ENCODE results near the gene HOXB4. TPM values are rescaled to one million over a fixed set of nuclear protein-coding genes. Genes with fewer than 3 reads are reported as not detected.
"Not testable (repeated sequence)": the region's sequence is repeated elsewhere in the genome, so short reads cannot be mapped to it uniquely, and the experiment has no call there.

The HOXB4 gene
- total RNA-seq, 1 experiment from 2014 or later: 9.7 TPM

DNA sequence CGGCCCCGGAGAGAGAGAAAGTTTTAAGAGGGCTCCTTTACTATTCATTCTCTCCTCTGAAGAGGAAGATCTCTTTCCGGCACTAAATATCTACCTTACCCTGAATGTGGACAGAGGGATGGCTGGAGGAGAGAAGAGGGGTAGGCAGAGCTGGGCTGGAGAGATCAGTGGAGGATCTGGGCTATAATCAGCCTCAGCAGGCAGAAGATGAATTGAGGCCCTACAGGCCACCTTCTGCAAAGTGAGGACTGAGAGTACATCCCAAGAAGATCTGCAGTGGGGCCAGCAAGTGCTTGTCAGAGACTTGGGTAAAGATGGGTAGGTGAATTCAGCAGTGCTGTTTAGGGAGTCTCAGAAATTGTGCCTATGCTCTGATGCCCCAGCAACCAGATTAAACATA is 40.8 kb downstream of the HOXB4 start:
- no peak for DNase-seq (ENCODE audit: low spot score)
- Histone ChIP-seq H3K4me1 (ENCODE audit: insufficient read depth, low read length, poor library complexity, severe bottlenecking) (peaks cover 13% of the 10 kb centered on the region), H3K4me3 (ENCODE audit: low read depth, low read length, poor library complexity, severe bottlenecking) (no peak overlapping the region), H3K9me3 (ENCODE audit: low read depth, low read length, poor library complexity, severe bottlenecking) (no peaks in the 10 kb centered on the region), H3K36me3 (ENCODE audit: insufficient read depth, low read length, poor library complexity, severe bottlenecking) (no peaks in the 10 kb centered on the region), H3K27me3 (replicated peaks; ENCODE audit: insufficient read depth, low read depth, low read length, poor library complexity) (no peaks in the 10 kb centered on the region), H3K27ac (ENCODE audit: low read depth, low read length, poor library complexity, severe bottlenecking) (no peak overlapping the region)
- CTCF ChIA-PET: no interaction called here
- intact Hi-C loops (cut with micrococcal nuclease; ENCODE audit: unreplicated experiment): no loop called here
- TF ChIP-seq, protein P1, sequence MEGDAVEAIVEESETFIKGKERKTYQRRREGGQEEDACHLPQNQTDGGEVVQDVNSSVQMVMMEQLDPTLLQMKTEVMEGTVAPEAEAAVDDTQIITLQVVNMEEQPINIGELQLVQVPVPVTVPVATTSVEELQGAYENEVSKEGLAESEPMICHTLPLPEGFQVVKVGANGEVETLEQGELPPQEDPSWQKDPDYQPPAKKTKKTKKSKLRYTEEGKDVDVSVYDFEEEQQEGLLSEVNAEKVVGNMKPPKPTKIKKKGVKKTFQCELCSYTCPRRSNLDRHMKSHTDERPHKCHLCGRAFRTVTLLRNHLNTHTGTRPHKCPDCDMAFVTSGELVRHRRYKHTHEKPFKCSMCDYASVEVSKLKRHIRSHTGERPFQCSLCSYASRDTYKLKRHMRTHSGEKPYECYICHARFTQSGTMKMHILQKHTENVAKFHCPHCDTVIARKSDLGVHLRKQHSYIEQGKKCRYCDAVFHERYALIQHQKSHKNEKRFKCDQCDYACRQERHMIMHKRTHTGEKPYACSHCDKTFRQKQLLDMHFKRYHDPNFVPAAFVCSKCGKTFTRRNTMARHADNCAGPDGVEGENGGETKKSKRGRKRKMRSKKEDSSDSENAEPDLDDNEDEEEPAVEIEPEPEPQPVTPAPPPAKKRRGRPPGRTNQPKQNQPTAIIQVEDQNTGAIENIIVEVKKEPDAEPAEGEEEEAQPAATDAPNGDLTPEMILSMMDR (conservative IDR thresholded peaks at IDR 0.05; ENCODE audit: low read depth, low read length): no peak
- no peak for TF ChIP-seq EZH2 (IDR thresholded peaks at IDR 0.05; ENCODE audit: borderline replicate concordance, low read depth, low read length, poor library complexity, severe bottlenecking)
- no TSS peak for BruUV-seq (replicated peaks)
- POLR2A ChIA-PET (ENCODE audit: low non-redundant PET): no interaction called here

DNA sequence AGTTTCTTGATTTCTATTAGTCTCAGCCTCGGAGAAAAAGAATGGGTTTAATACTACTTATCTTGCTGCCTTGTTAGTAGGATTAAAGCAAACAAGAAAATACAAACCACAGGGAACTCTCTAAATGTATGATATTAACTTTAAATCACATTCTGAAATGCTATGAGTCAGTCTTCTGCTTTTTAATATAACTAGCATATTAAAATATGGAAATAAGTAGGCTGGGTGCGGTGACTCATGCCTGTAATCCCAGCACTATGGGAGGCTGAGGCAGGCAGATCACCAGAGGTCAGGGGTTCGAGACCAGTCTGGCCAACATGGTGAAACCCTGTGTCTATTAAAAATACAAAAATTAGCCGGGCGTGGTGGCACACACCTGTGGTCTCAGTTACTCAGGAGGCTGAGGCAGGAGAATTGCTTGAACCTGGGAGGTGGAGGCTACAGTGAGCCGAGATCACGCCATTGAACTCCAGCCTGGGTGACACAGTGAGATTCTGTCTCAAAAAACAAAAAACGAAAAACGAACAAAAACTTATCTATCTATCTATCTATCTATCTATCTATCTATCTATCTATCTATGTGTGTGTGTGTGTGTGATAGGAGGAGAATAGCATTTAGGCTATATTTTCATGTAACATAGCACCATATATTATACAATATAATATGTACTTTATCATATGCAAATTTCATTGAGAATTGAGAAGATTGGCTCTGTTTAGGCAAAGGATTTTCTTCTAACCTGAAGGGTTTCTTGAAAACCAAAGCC is 42.2 kb downstream of the HOXB4 start:
- H3K9me3 ChIP-seq (ENCODE audit: low read depth, low read length, poor library complexity, severe bottlenecking); DNase-seq (ENCODE audit: low spot score); H3K27ac ChIP-seq (ENCODE audit: low read depth, low read length, poor library complexity, severe bottlenecking); H3K4me3 ChIP-seq (ENCODE audit: low read depth, low read length, poor library complexity, severe bottlenecking); CTCF ChIA-PET; H3K27me3 ChIP-seq (replicated peaks; ENCODE audit: insufficient read depth, low read depth, low read length, poor library complexity); intact Hi-C loops (cut with micrococcal nuclease; ENCODE audit: unreplicated experiment); H3K36me3 ChIP-seq (ENCODE audit: insufficient read depth, low read length, poor library complexity, severe bottlenecking); POLR2A ChIA-PET (ENCODE audit: low non-redundant PET); BruUV-seq (replicated peaks): not testable (repeated sequence)
- peaks cover 11% of the 10 kb centered on the region for H3K4me1 ChIP-seq (ENCODE audit: insufficient read depth, low read length, poor library complexity, severe bottlenecking)

GRCh38 chr17:48532261-48532660 is 45.9 kb downstream of the HOXB4 start:
- no TSS peak for BruUV-seq (replicated peaks)
- Histone ChIP-seq H3K4me1 (ENCODE audit: insufficient read depth, low read length, poor library complexity, severe bottlenecking) (peaks cover 8% of the 10 kb centered on the region), H3K36me3 (ENCODE audit: insufficient read depth, low read length, poor library complexity, severe bottlenecking) (no peaks in the 10 kb centered on the region), H3K27me3 (replicated peaks; ENCODE audit: insufficient read depth, low read depth, low read length, poor library complexity) (no peaks in the 10 kb centered on the region), H3K9me3 (ENCODE audit: low read depth, low read length, poor library complexity, severe bottlenecking) (no peaks in the 10 kb centered on the region), H3K4me3 (ENCODE audit: low read depth, low read length, poor library complexity, severe bottlenecking) (no peak overlapping the region), H3K27ac (ENCODE audit: low read depth, low read length, poor library complexity, severe bottlenecking) (no peak overlapping the region)
- intact Hi-C loops (cut with micrococcal nuclease; ENCODE audit: unreplicated experiment): no loop called here
- no peak for DNase-seq (ENCODE audit: low spot score)
- ChIA-PET POLR2A (ENCODE audit: low non-redundant PET) (interaction anchor here (0.6 to 0.7 kb wide), 2 partner anchors 9 to 29 kb away, joined by 3 to 5 read pairs; no protein-coding TSS in a partner anchor), CTCF (no interaction called here)
- TF ChIP-seq, protein P1 (conservative IDR thresholded peaks at IDR 0.05; ENCODE audit: low read depth, low read length): no peak
- no peak for TF ChIP-seq EZH2 (IDR thresholded peaks at IDR 0.05; ENCODE audit: borderline replicate concordance, low read depth, low read length, poor library complexity, severe bottlenecking)

DNA sequence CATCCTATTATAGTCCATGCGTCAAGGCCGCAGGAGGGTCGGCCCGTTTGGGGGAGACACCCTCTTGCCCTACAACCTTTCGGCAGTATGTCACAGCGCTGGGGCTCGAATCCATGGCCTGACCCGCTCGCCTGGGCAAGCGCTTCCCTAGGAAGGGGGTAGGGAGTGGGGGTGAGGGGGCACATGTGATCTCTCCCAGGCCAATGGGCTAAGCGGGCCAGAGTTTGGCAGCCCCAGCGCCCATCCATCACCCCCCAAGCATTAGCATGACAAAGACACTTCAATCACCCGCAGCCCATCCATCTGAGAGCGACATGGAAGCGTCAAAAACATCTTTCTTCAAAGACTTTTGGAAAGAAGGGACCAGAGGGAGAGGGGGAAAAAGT is 47.3 kb downstream of the HOXB4 start, which contains the start of gene HOXB1:
HOXB1 (minus strand) TSS at position 125 of the 386 bp plus-strand sequence; CDS start at position 18, 107 bp downstream.
- POLR2A ChIA-PET (ENCODE audit: low non-redundant PET): interaction anchor here (0.6 kb wide), 1 partner anchor 25 kb away, joined by 3 read pairs; no protein-coding TSS in a partner anchor
- CTCF ChIA-PET: no interaction called here
- no peak for TF ChIP-seq EZH2 (IDR thresholded peaks at IDR 0.05; ENCODE audit: borderline replicate concordance, low read depth, low read length, poor library complexity, severe bottlenecking)
- TF ChIP-seq, protein P1 (conservative IDR thresholded peaks at IDR 0.05; ENCODE audit: low read depth, low read length): no peak
- intact Hi-C loops (cut with micrococcal nuclease; ENCODE audit: unreplicated experiment): no loop called here
- Histone ChIP-seq H3K4me3 (ENCODE audit: low read depth, low read length, poor library complexity, severe bottlenecking) (no peak within 1 kb of the TSS), H3K27ac (ENCODE audit: low read depth, low read length, poor library complexity, severe bottlenecking) (no peak within 1 kb of the TSS), H3K27me3 (replicated peaks; ENCODE audit: insufficient read depth, low read depth, low read length, poor library complexity) (no peaks in the 10 kb centered on the region), H3K9me3 (ENCODE audit: low read depth, low read length, poor library complexity, severe bottlenecking) (no peaks in the 10 kb centered on the region), H3K4me1 (ENCODE audit: insufficient read depth, low read length, poor library complexity, severe bottlenecking) (peaks cover 8% of the 10 kb centered on the region), H3K36me3 (ENCODE audit: insufficient read depth, low read length, poor library complexity, severe bottlenecking) (no peaks in the 10 kb centered on the region)
- BruUV-seq (replicated peaks): no TSS peak
- DNase-seq (ENCODE audit: low spot score): no peak

All from A673 (cell line).